HL-60 (cell line): ENCODE results near the gene CHSY1.

Source experiments
- CTCF ChIP-seq: IDR thresholded peaks from one replicate; pipeline ENCODE4 v1.5.1; 2011; ENCODE audit warnings: low read length, control low read depth, inconsistent platforms; ENCODE audit not compliant: insufficient read depth
- REST ChIP-seq: IDR thresholded peaks from 2 replicates; pipeline ENCODE4 v1.6.1; 2012; ENCODE audit warnings: low read depth; ENCODE audit not compliant: insufficient replicate concordance

GRCh38 chr15:101134780-101135179 is 117.1 kb downstream of the CHSY1 start:
- TF ChIP-seq CTCF (no peak), REST (no peak)
